Thyroid gland (tissue), 4 donors: ENCODE measurements around the gene SSPN. TPM values are rescaled to one million over a fixed set of nuclear protein-coding genes. Genes with fewer than 3 reads are reported as not detected.

Source experiments
- DNase-seq, 2 donors: peaks; one replicate each; pipeline ENCODE4 v3.0.0-alpha.2; 2019
- H3K27ac ChIP-seq, 3 donors: fragments of 200-600 bp; sonication (generic); 1 replicate in 2 of 3; 2 replicates in 1 of 3; pipeline ENCODE4 v1.5.1; 2016 to 2019; ENCODE audit warnings: mild to moderate bottlenecking in 1 of 3, moderate library complexity in 1 of 3
- H3K27me3 ChIP-seq: fragments of 200-600 bp; sonication (generic); one replicate; pipeline ENCODE4 v1.5.1; 2019
- H3K36me3 ChIP-seq, 2 donors: fragments of 200-600 bp; sonication (generic); one replicate each; pipeline ENCODE4 v1.5.1; 2016 to 2019
- H3K4me1 ChIP-seq, 2 donors: fragments of 200-600 bp; sonication (generic); one replicate each; pipeline ENCODE4 v1.5.1; 2017 to 2019
- H3K4me3 ChIP-seq, 3 donors: fragments of 200-600 bp; sonication (generic); replicated peaks in 1 of 3; 1 replicate in 2 of 3; 2 replicates in 1 of 3; pipeline ENCODE4 v1.5.1; 2016; ENCODE audit warnings: mild to moderate bottlenecking in 1 of 3
- H3K9me3 ChIP-seq: fragments of 200-600 bp; sonication (generic); one replicate; pipeline ENCODE4 v1.5.1; 2017
- POLR2A ChIP-seq, 2 donors: fragments of 450-650 bp; IDR thresholded peaks; one replicate each; pipeline ENCODE4 v1.6.1; 2017; ENCODE audit warnings: antibody characterized with exemption in 2 of 2, mild to moderate bottlenecking in 2 of 2, moderate library complexity in 1 of 2
- WGBS, 2 donors: methylation state at CpG; one replicate each; pipeline ENCODE4 v1.1.5; 2017; 5-methylcytosine and 5-hydroxymethylcytosine counted together
- intact Hi-C: fragments of 100-400 bp; cut with DNase I; formaldehyde crosslinking; loops from one replicate; pipeline ENCODE4 v1.15.1; 2023
- total RNA-seq, 4 donors: library from RNA; depleted of rRNA; stranded (reverse); fragments of >200 nt; gene quantifications; one replicate each; pipeline ENCODE4 v1.2.3, GENCODE V29; 2016
- TF ChIP-seq, protein P1 (sequence below), 6 experiments: fragments of 200-600 bp in 3 of 6; fragments of 450-650 bp in 3 of 6; sonication (generic) in 3 of 6; IDR thresholded peaks; one replicate each; pipeline ENCODE4 v1.5.1; 2016 to 2019; ENCODE audit warnings: antibody characterized with exemption in 6 of 6, mild to moderate bottlenecking in 2 of 6, inconsistent platforms in 1 of 6, moderate library complexity in 1 of 6

Gene SSPN
- total RNA-seq, 4 donors from 2014 or later: 20.1 to 25.0 (median 22.2) TPM

DNA sequence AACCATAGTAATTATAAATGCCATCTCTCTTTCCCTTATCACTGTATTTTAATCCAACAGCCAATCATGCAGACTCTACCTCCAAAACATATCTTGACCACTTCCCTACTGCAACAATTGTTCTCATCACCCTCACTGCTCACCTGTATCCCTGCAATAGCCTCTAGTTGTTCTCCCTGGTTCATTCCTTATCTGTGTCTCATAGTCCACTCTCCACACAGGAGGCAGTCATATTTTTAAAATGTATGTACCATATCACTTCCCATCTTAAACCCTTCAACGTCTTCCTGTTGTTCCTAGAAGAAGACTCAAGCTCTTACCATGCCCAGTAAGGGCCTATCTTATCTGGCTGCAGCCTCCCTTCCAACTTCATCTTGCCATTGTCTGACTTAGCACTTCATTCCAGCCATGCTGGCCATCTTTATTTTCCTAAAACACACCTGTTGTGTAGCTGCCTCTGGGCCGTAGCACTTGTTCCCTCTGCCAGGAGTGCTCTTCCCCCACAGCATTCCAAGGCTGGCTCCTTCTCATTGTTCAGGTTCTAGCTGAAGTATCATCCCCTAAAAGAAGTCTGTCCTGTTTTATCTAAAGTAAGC lies 42.8 kb upstream of the SSPN start:
- H3K27me3 ChIP-seq: no peaks in the 10 kb centered on the region
- no peaks in the 10 kb centered on the region for H3K36me3 ChIP-seq
- no peak overlapping the region for H3K4me3 ChIP-seq
- intact Hi-C loops: no loop called here
- WGBS, 2 donors: 85 to 88% methylated on average over 2 of the region's 2 CpGs
- H3K4me1 ChIP-seq: peaks cover 18 to 19% of the 10 kb centered on the region in 2 donors
- no peak for DNase-seq
- TF ChIP-seq POLR2A (IDR thresholded peaks at IDR 0.05): no peak
- TF ChIP-seq, protein P1, sequence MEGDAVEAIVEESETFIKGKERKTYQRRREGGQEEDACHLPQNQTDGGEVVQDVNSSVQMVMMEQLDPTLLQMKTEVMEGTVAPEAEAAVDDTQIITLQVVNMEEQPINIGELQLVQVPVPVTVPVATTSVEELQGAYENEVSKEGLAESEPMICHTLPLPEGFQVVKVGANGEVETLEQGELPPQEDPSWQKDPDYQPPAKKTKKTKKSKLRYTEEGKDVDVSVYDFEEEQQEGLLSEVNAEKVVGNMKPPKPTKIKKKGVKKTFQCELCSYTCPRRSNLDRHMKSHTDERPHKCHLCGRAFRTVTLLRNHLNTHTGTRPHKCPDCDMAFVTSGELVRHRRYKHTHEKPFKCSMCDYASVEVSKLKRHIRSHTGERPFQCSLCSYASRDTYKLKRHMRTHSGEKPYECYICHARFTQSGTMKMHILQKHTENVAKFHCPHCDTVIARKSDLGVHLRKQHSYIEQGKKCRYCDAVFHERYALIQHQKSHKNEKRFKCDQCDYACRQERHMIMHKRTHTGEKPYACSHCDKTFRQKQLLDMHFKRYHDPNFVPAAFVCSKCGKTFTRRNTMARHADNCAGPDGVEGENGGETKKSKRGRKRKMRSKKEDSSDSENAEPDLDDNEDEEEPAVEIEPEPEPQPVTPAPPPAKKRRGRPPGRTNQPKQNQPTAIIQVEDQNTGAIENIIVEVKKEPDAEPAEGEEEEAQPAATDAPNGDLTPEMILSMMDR (IDR thresholded peaks at IDR 0.05): no peak
- H3K9me3 ChIP-seq: no peaks in the 10 kb centered on the region
- H3K27ac ChIP-seq: no peak overlapping the region

DNA sequence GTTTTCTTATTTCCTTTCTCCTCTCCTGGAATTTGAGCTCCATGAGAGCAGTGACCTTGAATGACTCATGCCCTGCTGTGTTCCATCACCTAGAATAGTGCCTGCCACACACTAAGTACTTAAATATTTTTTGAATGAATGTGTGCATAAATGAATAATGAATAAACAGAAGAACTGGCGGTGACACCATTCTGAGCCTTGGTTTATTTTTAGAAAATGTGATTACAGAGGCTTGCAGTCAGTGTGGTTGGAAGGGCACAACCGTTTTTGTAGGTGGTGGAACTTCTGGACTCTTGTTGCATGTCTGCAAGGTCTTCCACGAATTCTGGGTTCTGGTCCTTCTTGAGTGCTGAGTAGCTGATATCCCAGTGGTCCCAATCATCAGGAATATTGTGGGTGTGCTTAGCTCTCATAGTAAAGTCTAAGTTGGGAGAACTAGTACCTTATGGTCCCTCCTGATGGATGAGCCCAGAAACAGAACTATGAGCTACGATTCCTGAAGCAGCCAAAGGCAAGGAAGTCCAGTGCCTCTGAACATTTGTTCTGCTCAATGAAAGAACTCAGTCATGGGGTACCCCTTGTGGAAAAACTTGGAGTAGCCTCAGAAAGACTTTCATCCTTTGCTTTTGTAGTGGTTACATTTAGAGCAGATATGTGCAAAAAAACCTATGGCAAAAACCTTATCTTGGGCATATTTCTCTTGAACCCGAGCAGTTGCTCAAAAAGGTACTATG lies 41.8 kb upstream of the SSPN start:
- intact Hi-C loops: no loop called here
- Histone ChIP-seq H3K9me3 (no peaks in the 10 kb centered on the region), H3K4me3 (no peak overlapping the region), H3K4me1 (peaks cover 18 to 19% of the 10 kb centered on the region in 2 donors), H3K27me3 (no peaks in the 10 kb centered on the region), H3K36me3 (no peaks in the 10 kb centered on the region), H3K27ac (no peak overlapping the region)
- 77 to 84% methylated on average over 5 of the region's 5 CpGs for WGBS, 2 donors
- TF ChIP-seq, protein P1 (IDR thresholded peaks at IDR 0.05): no peak
- TF ChIP-seq POLR2A (IDR thresholded peaks at IDR 0.05): no peak
- no peak for DNase-seq

DNA sequence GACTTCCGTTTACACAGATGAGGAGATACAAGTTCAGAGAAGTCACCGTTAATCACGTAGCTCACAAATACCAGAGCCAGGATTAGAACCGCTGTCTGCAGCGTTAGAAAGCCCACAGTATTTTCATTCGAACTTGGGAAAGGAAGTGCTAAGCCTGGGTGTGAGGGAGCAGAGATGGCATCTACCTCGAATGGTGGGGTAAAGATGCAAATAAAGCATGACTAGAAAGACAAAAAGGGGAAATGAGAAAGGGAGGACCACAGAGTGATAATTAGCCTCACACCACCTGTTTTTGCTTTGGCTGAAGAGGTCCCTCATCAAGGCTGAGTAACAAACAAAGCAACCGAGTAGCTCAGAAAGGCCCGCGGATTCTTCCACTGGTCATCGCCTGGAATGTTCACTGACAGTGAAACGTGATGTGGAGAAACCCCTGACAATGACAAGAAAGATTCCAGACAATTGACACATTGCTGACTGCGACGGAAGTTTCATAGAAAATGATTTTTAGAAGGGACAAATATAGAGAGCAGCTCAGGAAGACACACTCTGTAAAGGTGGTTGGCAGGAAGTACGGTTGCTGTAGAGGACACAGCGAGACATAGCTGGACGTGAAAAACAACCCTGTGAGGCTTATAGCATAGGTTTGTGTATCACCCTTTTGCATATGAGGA lies 39.0 kb upstream of the SSPN start:
- H3K4me3 ChIP-seq: no peak overlapping the region
- no peak overlapping the region for H3K27ac ChIP-seq
- H3K4me1 ChIP-seq: peaks cover 9 to 10% of the 10 kb centered on the region in 2 donors
- no peaks in the 10 kb centered on the region for H3K9me3 ChIP-seq
- no peak for TF ChIP-seq POLR2A (IDR thresholded peaks at IDR 0.05)
- TF ChIP-seq, protein P1 (IDR thresholded peaks at IDR 0.05): no peak
- H3K36me3 ChIP-seq: no peaks in the 10 kb centered on the region
- H3K27me3 ChIP-seq: no peaks in the 10 kb centered on the region
- no peak for DNase-seq
- WGBS, 2 donors: 83 to 85% methylated on average over 17 of the region's 17 CpGs
- intact Hi-C loops: no loop called here

DNA sequence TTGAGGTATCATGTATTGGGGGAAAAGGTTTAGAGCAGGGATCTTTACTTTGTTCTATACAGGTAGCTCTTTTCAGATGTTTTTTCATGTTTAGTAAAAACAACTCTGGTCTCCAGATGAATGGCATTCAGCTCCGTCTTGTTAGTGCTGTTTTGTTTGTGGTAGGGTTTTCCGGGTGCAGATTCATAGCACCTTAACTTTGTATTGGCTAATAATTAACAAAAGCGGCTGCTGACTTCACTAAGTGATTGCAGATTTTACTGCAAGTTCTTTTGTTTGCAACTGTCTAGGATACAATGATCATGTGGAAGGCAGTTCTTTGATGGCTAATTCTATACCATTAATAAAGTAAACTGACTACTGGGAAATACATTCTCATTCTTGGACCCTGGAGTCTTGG lies 38.4 kb upstream of the SSPN start:
- H3K27ac ChIP-seq: no peak overlapping the region
- WGBS, 2 donors: 63 to 68% methylated on average over 3 of the region's 3 CpGs
- peaks cover 8 to 9% of the 10 kb centered on the region in 2 donors for H3K4me1 ChIP-seq
- H3K4me3 ChIP-seq: no peak overlapping the region
- TF ChIP-seq, protein P1 (IDR thresholded peaks at IDR 0.05): no peak
- TF ChIP-seq POLR2A (IDR thresholded peaks at IDR 0.05): no peak
- no peaks in the 10 kb centered on the region for H3K27me3 ChIP-seq
- intact Hi-C loops: no loop called here
- no peak for DNase-seq
- H3K9me3 ChIP-seq: no peaks in the 10 kb centered on the region
- no peaks in the 10 kb centered on the region for H3K36me3 ChIP-seq
